Testis (tissue), 3 donors: ENCODE data around the gene CFD. TPM values are rescaled to one million over a fixed set of nuclear protein-coding genes. Genes with fewer than 3 reads are reported as not detected.

ENCODE experiments used
- DNase-seq: peaks from one replicate; pipeline ENCODE4 v3.0.0-alpha.2; 2019
- H3K27ac ChIP-seq, 2 donors: fragments of 200-600 bp; sonication (generic); one replicate each; pipeline ENCODE4 v1.5.1; 2019
- H3K27me3 ChIP-seq: fragments of 200-600 bp; sonication (generic); one replicate; pipeline ENCODE4 v1.5.1; 2019
- H3K36me3 ChIP-seq: fragments of 200-600 bp; sonication (generic); one replicate; pipeline ENCODE4 v1.5.1; 2017; ENCODE audit warnings: low read depth; ENCODE audit errors: missing control alignments
- H3K4me1 ChIP-seq: fragments of 200-600 bp; sonication (generic); one replicate; pipeline ENCODE4 v1.5.1; 2019
- H3K4me3 ChIP-seq, 2 donors: fragments of 200-600 bp; sonication (generic); one replicate each; pipeline ENCODE4 v1.5.1; 2017 to 2019
- H3K9me3 ChIP-seq: fragments of 200-600 bp; sonication (generic); one replicate; pipeline ENCODE4 v1.5.1; 2017
- CTCF ChIP-seq, 3 experiments: fragments of 450-650 bp in 2 of 3; fragments of 200-600 bp in 1 of 3; sonication (generic) in 1 of 3; IDR thresholded peaks; one replicate each; pipeline ENCODE4 v1.5.1; 2016 to 2019; ENCODE audit warnings: antibody characterized with exemption in 3 of 3, mild to moderate bottlenecking in 2 of 3, moderate library complexity in 1 of 3
- POLR2A ChIP-seq: fragments of 450-650 bp; IDR thresholded peaks from one replicate; pipeline ENCODE4 v1.6.1; 2017; ENCODE audit warnings: antibody characterized with exemption, mild to moderate bottlenecking, moderate library complexity
- WGBS, 2 donors: methylation state at CpG; one replicate each; pipeline ENCODE4 v1.1.5; 2018; 5-methylcytosine and 5-hydroxymethylcytosine counted together
- intact Hi-C: fragments of 100-400 bp; cut with DNase I; formaldehyde crosslinking; loops from one replicate; pipeline ENCODE4 v1.15.1; 2023; ENCODE audit warnings: low total_unique reads
- polyA plus RNA-seq: library from polyadenylated mRNA; stranded (reverse); fragments of 350-450 nt; fragmentation: Illumina TruSeq; extraction: RNeasy Lipid Tissue Mini Kit (QIAGEN cat#74804); gene quantifications from one replicate; pipeline ENCODE4 v1.2.3, GENCODE V29; 2014; ENCODE audit warnings: low read depth, low replicate concordance; ENCODE audit not compliant: insufficient read depth
- total RNA-seq, 2 donors: library from RNA; depleted of rRNA; stranded (reverse); fragments of >200 nt; gene quantifications; one replicate each; pipeline ENCODE4 v1.2.3, GENCODE V29; 2016

The CFD gene
- total and polyA plus RNA-seq, 3 donors from 2014 or later, result 83.1 to 185 (median 84.3) TPM

- 72 to 75% methylated on average over 48 to 74 of the region's 80 CpGs for WGBS, 2 donors
- Histone ChIP-seq H3K27ac (no peak overlapping the region), H3K4me3 (peak overlapping the region; percentile 4 to 26), H3K9me3 (no peaks in the 10 kb centered on the region), H3K36me3 (no peaks in the 10 kb centered on the region), H3K4me1 (no peaks in the 10 kb centered on the region), H3K27me3 (no peaks in the 10 kb centered on the region)
- TF ChIP-seq CTCF (IDR thresholded peaks at IDR 0.05) (no peak), POLR2A (no peak)
- intact Hi-C loops, result no loop called here
- DNase-seq, result no peak
These were observed 47.3 kb upstream of the CFD start for GRCh38 chr19:812049-812746.

GRCh38 chr19:812747-813218 lies 46.7 kb upstream of the CFD start:
- Histone ChIP-seq H3K4me3 (peak overlapping the region in 1 of 2 donors; percentile 4), H3K36me3 (no peaks in the 10 kb centered on the region), H3K9me3 (no peaks in the 10 kb centered on the region), H3K27ac (no peak overlapping the region), H3K4me1 (no peaks in the 10 kb centered on the region), H3K27me3 (no peaks in the 10 kb centered on the region)
- DNase-seq, result no peak
- intact Hi-C loops, result no loop called here
- 72 to 75% methylated on average over 6 to 72 of the region's 72 CpGs for WGBS, 2 donors
- no peak for TF ChIP-seq CTCF (IDR thresholded peaks at IDR 0.05)
- no peak for TF ChIP-seq POLR2A

- Histone ChIP-seq H3K27me3 (no peaks in the 10 kb centered on the region), H3K4me1 (no peaks in the 10 kb centered on the region), H3K36me3 (no peaks in the 10 kb centered on the region), H3K27ac (no peak overlapping the region), H3K4me3 (no peak overlapping the region), H3K9me3 (no peaks in the 10 kb centered on the region)
- TF ChIP-seq POLR2A (no peak), CTCF (IDR thresholded peaks at IDR 0.05) (no peak)
- DNase-seq, result no peak
- 70 to 75% methylated on average over 24 to 82 of the region's 87 CpGs for WGBS, 2 donors
- intact Hi-C loops, result no loop called here
These were observed 46.0 kb upstream of the CFD start for GRCh38 chr19:813219-814151.

GRCh38 chr19:814152-815078 lies 45.0 kb upstream of the CFD start:
- H3K27me3 ChIP-seq, result no peaks in the 10 kb centered on the region
- no peaks in the 10 kb centered on the region for H3K9me3 ChIP-seq
- DNase-seq, result no peak
- intact Hi-C loops, result no loop called here
- H3K4me3 ChIP-seq, result no peak overlapping the region
- no peak overlapping the region for H3K27ac ChIP-seq
- no peak for TF ChIP-seq CTCF (IDR thresholded peaks at IDR 0.05)
- no peak for TF ChIP-seq POLR2A
- H3K4me1 ChIP-seq, result no peaks in the 10 kb centered on the region
- 84 to 87% methylated on average over 25 to 48 of the region's 49 CpGs for WGBS, 2 donors
- no peaks in the 10 kb centered on the region for H3K36me3 ChIP-seq
